CD4-positive, alpha-beta T cell treated with Interleukin-17A for 1 hour (primary cell): ENCODE data around the gene RWDD2A.

Source experiments
- DNase-seq: peaks from one replicate; pipeline ENCODE4 v3.0.0-alpha.2; 2020

The RWDD2A gene

DNA sequence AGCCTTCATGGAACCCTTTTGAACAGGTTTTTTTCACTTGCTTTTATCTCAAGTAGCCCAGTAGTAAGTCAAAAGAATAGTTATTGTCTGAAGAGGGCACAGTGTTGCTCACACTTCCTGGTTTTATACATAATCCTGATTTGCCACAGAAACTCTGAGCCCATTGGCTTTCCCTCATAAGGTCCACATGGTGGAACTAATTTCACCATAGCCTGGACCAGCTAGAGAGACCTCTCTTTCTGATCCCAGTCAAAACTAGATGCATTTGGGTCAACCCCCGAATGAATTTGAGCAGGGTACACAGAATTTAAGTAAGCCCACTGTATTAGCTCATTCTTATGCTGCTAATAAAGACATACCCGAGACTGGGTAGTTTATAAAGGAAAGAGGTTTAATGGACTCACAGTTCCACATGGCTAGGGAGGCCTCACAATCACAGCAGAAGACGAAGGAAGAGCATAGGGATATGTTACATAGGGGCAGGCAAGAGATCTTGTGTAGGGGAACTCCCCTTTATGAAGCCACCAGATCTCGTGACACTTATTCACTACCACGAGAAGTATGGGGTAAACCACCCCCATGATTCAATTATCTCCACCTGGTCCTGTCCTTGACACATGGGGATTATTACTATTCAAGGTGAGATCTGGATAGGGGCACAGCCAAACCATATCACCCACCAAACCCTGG is 6.2 kb downstream of the RWDD2A start:
- no peak for DNase-seq

DNA sequence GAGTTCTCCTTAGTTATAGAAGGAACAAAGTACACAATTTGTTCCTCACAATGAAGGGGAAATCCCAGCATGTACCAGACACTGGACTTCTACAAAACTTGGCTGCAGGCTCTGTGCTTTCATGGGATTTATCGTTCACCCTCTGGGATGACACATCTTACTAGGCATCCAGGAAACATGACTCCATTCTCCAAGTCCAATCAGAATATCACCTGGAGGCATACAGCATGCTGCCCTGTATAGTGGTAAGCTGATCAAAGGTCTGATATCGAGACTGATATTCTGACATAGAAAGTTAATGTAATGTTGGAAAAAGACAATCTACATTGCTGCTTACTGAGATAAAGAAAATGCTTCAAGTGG is 6.7 kb downstream of the RWDD2A start:
- no peak for DNase-seq

DNA sequence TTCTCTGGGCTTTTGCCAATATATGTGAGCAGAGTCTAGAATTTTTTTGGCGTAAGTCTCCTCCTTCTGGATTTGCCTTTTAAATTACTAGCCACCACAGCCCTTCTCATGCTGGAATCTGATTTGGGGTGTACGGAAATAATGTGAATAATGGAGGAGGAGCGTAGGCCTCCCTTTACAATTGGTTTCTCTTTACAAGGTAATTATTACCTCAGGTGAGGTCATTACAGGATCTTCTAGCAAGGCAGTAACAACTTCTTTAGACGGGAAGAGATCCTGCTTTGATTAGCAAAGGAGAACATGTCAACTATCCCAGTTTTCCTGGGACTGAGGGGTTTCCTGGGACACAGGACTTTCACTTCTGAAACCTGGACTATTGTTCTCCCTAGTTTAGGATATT is 8.9 kb downstream of the RWDD2A start:
- no peak for DNase-seq

DNA sequence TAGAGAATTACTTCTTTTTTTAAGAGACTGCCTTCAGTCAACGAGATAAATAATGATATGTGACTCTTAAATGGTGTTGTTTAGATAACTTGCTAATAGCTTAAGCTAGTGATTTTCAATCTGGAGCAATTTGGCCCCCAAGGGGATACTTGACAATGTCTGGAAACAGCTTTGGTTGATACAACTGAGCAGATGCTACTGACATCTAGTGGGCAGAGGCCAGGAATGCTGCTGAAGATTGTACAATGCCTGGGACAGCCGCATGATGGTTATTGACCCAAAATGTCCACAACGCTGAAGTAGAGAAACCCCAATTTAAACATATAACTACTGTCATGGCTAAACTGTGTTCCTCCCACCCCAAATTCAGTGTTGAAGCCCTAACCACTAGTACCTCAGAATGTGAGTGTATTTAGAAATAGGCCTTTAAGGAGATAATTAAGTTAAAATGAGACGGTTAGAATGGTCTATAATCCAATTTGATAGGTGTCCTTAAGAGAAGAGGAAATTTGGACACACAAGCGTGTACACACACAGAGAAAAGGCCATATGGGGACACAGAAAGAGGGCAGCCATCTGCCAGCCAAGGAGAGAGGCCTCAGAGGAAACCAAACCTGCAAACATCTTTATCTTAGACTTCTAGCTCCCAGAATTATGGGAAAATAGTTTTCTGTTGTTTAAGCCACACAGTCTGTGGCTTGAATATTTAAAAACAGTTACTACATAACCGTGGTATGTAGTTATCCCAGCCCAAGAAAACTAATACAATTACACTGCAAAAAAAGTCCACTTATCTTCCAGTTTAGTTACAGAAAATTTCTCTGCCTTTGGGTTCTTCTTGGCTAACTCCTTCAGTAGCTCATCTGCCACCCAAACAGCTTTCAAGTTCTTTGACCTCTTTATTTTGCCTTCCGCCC is 22.2 kb downstream of the RWDD2A start:
- peak; percentile 73 for DNase-seq

DNA sequence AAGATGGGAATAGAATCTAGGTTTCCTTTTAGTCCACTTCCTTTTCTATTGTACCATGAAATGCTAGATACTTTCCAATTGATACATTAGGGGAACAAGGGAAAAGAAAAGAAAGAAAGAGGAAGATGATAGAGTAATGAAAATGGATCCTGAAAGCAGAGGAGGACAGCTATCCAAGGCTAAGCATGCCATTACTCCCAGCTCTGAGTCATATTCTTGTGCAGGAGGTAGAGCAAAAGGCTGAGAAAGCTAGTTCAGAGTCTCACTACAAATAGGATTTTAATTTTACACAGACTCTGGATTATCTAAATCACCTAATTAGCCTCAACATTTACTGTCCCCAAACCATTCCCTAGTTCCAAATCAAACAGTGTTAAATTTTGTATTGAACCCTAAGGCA is 23.6 kb downstream of the RWDD2A start:
- DNase-seq, result no peak

DNA sequence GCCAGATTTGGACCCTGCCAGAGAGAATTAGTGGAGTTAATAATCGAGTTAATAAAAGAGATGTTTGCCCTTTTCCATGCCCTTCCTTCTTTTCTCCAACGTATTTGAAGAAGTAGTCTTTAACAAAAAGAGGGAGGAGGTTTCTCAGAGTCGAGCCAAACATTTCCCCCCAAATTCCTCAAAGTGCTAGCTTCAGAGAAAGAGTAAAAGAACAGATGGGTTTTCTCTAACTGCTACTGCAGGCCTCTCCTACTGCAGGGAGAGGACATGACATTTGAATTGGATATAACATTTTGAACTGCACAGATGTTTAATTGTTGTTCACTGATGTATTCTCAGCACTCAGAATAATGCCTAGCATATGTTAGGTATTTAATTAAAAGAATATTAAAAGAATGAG is 25.5 kb downstream of the RWDD2A start:
- DNase-seq, result no peak

DNA sequence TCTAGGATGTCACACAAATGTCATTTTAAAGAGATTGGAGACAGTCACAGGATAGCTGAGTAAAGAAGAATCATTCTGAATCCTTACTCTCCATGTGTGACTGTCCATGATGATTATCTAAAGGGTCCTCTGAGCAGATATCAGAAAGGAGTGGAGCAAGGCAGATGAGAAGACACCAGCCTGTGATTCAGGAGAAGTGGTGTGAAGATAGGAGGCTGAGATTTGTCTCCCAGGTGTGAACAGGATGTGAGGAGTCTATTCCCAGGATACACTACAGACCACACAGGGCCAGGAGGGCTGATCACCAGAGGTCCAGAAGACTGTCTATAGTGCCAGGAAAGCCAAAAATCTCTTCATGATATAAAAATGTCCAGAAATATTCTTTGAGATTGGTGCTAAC is 27.0 kb downstream of the RWDD2A start:
- no peak for DNase-seq

DNA sequence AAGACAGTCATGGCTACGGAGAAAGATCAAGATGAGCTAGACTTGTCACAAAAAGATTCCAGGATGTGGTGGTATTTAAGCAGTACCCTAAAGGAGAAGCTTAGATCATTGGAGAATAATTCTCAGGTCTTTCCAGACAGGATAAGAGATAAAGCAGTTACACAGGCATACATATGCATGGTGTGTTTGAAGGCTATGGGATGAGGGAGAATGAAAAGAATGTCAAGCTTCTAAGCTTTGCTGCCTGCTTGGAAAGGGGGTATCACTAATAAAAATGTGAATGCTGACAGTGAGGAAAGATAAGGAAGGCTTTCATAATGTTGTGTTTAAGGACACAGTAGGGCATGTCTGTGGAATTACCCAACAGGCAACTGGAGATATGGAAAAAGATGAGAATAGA is 28.1 kb downstream of the RWDD2A start:
- DNase-seq, result no peak

DNA sequence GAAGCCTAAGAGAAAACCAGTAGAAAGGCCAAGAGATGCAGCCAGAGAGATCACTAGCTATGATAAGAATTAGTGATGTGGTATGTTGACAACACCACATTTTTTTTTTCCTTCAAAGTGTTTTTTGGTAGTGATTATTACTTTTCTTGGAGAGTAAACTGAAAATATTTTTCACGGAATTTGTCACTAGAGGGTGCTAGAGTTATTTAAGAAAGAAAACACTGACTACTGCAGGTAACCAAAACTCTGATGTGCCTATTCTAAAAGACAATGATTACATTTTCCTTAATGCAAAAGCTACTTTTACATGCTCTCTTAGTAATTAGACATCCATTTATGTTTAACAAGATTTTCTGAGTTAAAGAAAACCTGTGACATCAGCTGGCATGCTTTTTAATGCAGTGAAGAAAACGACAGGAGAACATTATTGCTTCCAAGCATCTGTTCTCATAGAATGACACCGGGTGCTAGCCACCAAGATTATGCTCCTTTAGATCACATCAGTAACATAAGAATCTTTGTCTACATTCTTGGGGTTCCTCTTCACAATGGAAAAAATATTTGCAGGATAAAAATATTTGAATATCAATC is 28.8 kb downstream of the RWDD2A start:
- peak; percentile 45 for DNase-seq

DNA sequence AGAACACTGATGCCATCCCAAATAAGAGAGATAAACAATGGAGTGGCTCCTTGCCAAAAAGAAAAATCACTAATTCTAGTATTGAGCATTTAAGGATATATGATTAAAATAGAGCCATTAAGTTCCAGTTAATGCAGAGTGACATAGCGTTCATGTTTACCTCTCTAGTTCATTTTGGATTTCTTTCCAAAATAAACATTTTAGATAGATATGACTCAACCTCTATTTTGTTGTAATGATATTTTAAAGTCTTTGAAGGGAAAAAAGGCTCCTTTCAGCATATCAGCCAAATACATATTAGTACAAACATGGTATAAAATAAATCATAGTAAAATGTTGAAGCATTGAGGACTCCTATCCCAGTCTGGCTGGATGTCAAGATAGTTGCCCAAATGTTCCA is 33.4 kb downstream of the RWDD2A start:
- DNase-seq, result no peak

DNA sequence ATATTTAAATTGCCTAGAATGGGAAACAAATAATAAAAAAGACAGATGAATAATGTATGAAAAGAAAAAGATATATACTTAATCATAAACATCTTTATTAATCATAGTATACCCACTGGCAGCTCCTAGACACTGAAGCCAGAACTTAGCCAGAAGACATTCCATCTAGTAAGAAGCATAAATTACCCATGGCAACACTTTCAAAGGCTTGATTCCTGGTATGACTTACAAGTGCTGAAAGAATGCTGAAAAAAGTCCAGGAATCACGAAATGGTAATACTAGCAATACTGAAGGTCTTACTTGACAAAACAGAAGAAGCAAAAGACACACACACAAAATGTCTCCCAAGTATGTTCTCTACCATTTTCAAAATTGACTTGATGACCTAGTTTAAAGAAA is 38.0 kb downstream of the RWDD2A start:
- DNase-seq, result no peak

DNA sequence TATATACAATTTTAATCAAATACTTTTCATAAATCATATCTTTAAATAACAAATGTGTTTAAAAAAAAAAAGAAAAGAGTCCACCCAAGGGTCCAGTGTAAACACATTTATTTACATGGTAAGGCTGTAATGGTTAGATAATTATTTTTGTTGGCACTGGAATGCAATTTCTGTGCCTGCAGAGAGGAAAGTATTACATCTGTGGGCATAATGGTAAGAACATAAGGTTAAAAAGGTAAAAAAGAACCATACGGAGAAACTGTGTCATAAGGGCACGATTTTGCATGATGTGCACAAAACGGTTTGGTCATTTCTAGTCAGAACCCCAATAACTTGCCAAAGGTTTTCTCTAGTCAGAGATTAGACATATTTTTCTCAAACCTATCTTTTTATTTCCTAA is 54.3 kb downstream of the RWDD2A start:
- DNase-seq, result no peak
